Smooth muscle cell (in vitro differentiated cells): ENCODE results near the gene ZBTB7C. TPM values are rescaled to one million over a fixed set of nuclear protein-coding genes. Genes with fewer than 3 reads are reported as not detected.

Source experiments
- DNase-seq: peaks from one replicate; lab custom pipeline; 2025; ENCODE audit not compliant: unreplicated experiment; lab: John Stamatoyannopoulos, UW
- H2AFZ ChIP-seq: fragments of 200-600 bp; sonication (generic); 2 replicates; pipeline ENCODE4 v1.6.0; 2016; ENCODE audit warnings: antibody characterized with exemption, low read depth, mild to moderate bottlenecking
- H3F3A ChIP-seq: fragments of 200-600 bp; sonication (generic); 2 replicates; pipeline ENCODE4 v1.6.0; 2017; ENCODE audit warnings: antibody characterized with exemption, low read depth
- H3K27ac ChIP-seq: fragments of 200-600 bp; sonication (generic); 2 replicates; pipeline ENCODE4 v1.5.1; 2016; ENCODE audit warnings: low read depth, mild to moderate bottlenecking
- H3K27me3 ChIP-seq: fragments of 200-600 bp; sonication (generic); 2 replicates; pipeline ENCODE4 v1.6.1; 2016; ENCODE audit warnings: low read depth, mild to moderate bottlenecking
- H3K36me3 ChIP-seq: fragments of 200-600 bp; sonication (generic); 2 replicates; pipeline ENCODE4 v1.5.1; 2016; ENCODE audit warnings: low read depth
- H3K4me1 ChIP-seq: fragments of 200-600 bp; sonication (generic); 2 replicates; pipeline ENCODE4 v1.5.1; 2016; ENCODE audit warnings: low read depth
- H3K4me2 ChIP-seq: fragments of 200-600 bp; sonication (generic); 2 replicates; pipeline ENCODE4 v1.6.0; 2016; ENCODE audit warnings: mild to moderate bottlenecking
- H3K4me3 ChIP-seq: fragments of 200-600 bp; sonication (generic); 2 replicates; pipeline ENCODE4 v1.5.1; 2016; ENCODE audit warnings: mild to moderate bottlenecking
- H3K79me2 ChIP-seq: fragments of 200-600 bp; sonication (generic); 2 replicates; pipeline ENCODE4 v1.6.0; 2016; ENCODE audit warnings: low read depth, mild to moderate bottlenecking
- H3K9ac ChIP-seq: fragments of 200-600 bp; sonication (generic); 2 replicates; pipeline ENCODE4 v1.6.0; 2016; ENCODE audit warnings: low read depth
- H3K9me3 ChIP-seq: fragments of 200-600 bp; sonication (generic); replicated peaks from 2 replicates; pipeline ENCODE4 v1.5.1; 2016; ENCODE audit warnings: low read depth
- H4K20me1 ChIP-seq: fragments of 200-600 bp; sonication (generic); 2 replicates; pipeline ENCODE4 v1.6.0; 2016; ENCODE audit warnings: low read depth
- WGBS: methylation state at CpG from one replicate; pipeline ENCODE4 v1.1.7; 2016; ENCODE audit warnings: low lambda C conversion rate; 5-methylcytosine and 5-hydroxymethylcytosine counted together
- polyA plus RNA-seq: library from polyadenylated mRNA; unstranded; fragments of >200 nt; fragmentation: Nextera tagmentation; extraction: Ambion mirVana; gene quantifications from 2 replicates; pipeline ENCODE4 v1.2.1, GENCODE V29; 2016
- total RNA-seq: library from RNA; depleted of rRNA; stranded (reverse); fragments of >200 nt; gene quantifications from 2 replicates; pipeline ENCODE4 v1.2.3, GENCODE V29; 2014
- TF ChIP-seq, protein P1 (sequence below): fragments of 200-600 bp; sonication (generic); IDR thresholded peaks from 2 replicates; pipeline ENCODE4 v1.5.1; 2017; ENCODE audit warnings: borderline replicate concordance, mild to moderate bottlenecking, antibody characterized with exemption; ENCODE audit not compliant: insufficient read depth, poor library complexity, severe bottlenecking

Gene ZBTB7C
- total and polyA plus RNA-seq, 2 experiments from 2014 or later = 0.48 to 0.63 TPM

DNA sequence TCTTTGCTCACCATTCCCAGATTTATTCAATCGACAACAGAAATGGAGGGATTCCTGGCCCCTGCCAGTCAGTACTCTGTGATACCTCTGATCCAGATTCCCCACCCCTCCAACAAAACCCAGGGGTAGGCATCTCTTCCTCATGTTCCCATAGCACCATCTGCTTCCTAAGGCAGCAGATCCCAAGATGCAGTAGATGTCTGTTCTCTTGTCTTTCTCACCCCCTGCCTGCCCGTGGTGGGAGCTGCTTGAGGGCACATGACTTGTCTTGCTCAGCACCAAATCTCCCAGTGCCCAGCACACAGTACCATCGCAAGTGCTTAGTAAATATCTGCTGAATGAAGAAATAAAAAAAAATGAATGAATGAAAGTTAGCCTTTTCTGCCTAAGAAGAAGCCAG is 98.2 kb downstream of the ZBTB7C start:
- H3K4me1 ChIP-seq = peaks cover 6% of the 10 kb centered on the region
- no peak for DNase-seq
- no peak overlapping the region for H3K4me2 ChIP-seq
- no peaks in the 10 kb centered on the region for H3K9me3 ChIP-seq
- no peaks in the 10 kb centered on the region for H3F3A ChIP-seq
- no peak overlapping the region for H2AFZ ChIP-seq
- no peaks in the 10 kb centered on the region for H3K36me3 ChIP-seq
- H3K27ac ChIP-seq = no peak overlapping the region
- no peaks in the 10 kb centered on the region for H4K20me1 ChIP-seq
- no peak overlapping the region for H3K9ac ChIP-seq
- no peaks in the 10 kb centered on the region for H3K79me2 ChIP-seq
- no peak overlapping the region for H3K4me3 ChIP-seq
- TF ChIP-seq, protein P1, sequence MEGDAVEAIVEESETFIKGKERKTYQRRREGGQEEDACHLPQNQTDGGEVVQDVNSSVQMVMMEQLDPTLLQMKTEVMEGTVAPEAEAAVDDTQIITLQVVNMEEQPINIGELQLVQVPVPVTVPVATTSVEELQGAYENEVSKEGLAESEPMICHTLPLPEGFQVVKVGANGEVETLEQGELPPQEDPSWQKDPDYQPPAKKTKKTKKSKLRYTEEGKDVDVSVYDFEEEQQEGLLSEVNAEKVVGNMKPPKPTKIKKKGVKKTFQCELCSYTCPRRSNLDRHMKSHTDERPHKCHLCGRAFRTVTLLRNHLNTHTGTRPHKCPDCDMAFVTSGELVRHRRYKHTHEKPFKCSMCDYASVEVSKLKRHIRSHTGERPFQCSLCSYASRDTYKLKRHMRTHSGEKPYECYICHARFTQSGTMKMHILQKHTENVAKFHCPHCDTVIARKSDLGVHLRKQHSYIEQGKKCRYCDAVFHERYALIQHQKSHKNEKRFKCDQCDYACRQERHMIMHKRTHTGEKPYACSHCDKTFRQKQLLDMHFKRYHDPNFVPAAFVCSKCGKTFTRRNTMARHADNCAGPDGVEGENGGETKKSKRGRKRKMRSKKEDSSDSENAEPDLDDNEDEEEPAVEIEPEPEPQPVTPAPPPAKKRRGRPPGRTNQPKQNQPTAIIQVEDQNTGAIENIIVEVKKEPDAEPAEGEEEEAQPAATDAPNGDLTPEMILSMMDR = no peak
- H3K27me3 ChIP-seq = no peaks in the 10 kb centered on the region
- 79% methylated on average over 3 of the region's 3 CpGs for WGBS

- H3K9me3 ChIP-seq = no peaks in the 10 kb centered on the region
- TF ChIP-seq, protein P1 = no peak
- no peaks in the 10 kb centered on the region for H3K27me3 ChIP-seq
- no peaks in the 10 kb centered on the region for H3K36me3 ChIP-seq
- no peak for DNase-seq
- H3K9ac ChIP-seq = no peak overlapping the region
- peaks cover 6% of the 10 kb centered on the region for H3K4me1 ChIP-seq
- H4K20me1 ChIP-seq = no peaks in the 10 kb centered on the region
- WGBS = 89% methylated on average over 6 of the region's 6 CpGs
- H3K4me3 ChIP-seq = no peak overlapping the region
- no peaks in the 10 kb centered on the region for H3F3A ChIP-seq
- no peak overlapping the region for H3K4me2 ChIP-seq
- no peaks in the 10 kb centered on the region for H3K79me2 ChIP-seq
- no peak overlapping the region for H2AFZ ChIP-seq
- H3K27ac ChIP-seq = no peak overlapping the region
These were observed 98.8 kb downstream of the ZBTB7C start for GRCh38 chr18:48310353-48310752.

- WGBS = 67% methylated on average over 7 of the region's 7 CpGs
- no peak overlapping the region for H3K4me2 ChIP-seq
These were observed 100.2 kb downstream of the ZBTB7C start for GRCh38 chr18:48308755-48309575.

More at GRCh38 chr18:48308755-48309575, 100.2 kb downstream of the ZBTB7C start:
- H3K4me3 ChIP-seq = no peak overlapping the region
- H3K79me2 ChIP-seq = no peaks in the 10 kb centered on the region
- H3K27ac ChIP-seq = no peak overlapping the region
- TF ChIP-seq, protein P1 = no peak
- peaks cover 10% of the 10 kb centered on the region for H3K4me1 ChIP-seq
- H2AFZ ChIP-seq = no peak overlapping the region
- no peaks in the 10 kb centered on the region for H3K27me3 ChIP-seq
- H3K9ac ChIP-seq = no peak overlapping the region
- H4K20me1 ChIP-seq = no peaks in the 10 kb centered on the region
- no peaks in the 10 kb centered on the region for H3K9me3 ChIP-seq
- no peaks in the 10 kb centered on the region for H3F3A ChIP-seq
- no peaks in the 10 kb centered on the region for H3K36me3 ChIP-seq
- DNase-seq = no peak
